Medulla oblongata (tissue), 1 donor: Measurements from ENCODE around the gene SLC4A1AP.
"Not testable (repeated sequence)": the region's sequence is repeated elsewhere in the genome, so short reads cannot be mapped to it uniquely, and the experiment has no call there.

Experiments used
- DNase-seq: peaks from one replicate; pipeline ENCODE4 v3.0.0-alpha.2; 2015; ENCODE audit errors: extremely low spot score

Gene SLC4A1AP

DNA sequence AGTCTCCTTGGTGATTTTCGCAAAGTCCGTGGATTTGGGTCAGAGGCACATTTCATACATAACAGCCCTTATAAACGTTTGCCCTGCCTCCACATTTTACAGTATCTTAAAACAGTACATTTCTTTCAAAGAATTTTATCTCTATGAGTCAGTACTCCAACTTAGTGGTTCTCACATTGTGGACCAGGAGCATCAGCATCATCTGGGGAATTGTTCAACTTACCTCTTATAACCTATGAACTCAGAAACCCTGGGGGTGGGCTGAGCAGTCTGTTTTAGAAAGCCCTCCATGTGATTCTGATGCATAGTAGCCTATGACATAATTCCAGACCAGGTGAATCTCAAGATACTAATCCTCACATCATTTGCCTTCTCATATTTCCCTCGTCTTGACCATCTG, 12.6 kb upstream of the SLC4A1AP start:
- no peak for DNase-seq

DNA sequence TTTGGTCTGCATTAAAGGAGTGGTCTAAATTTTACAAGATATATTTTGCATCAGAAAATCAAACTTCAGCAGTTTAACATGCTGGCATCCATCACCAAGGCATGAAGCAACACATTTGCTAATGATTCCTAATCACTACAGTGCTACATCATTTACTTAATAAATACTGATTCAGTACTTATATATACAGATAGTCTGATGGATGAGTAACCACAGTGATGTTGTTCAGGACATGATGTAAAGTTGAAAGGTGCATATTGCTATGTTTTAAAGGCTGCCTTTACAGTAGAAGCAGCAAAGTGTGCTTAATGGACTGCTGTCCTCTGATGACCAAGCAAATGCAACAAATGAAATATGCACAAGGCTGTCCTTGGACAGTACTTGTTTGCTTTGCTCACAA, 11.3 kb upstream of the SLC4A1AP start:
- DNase-seq, result no peak

DNA sequence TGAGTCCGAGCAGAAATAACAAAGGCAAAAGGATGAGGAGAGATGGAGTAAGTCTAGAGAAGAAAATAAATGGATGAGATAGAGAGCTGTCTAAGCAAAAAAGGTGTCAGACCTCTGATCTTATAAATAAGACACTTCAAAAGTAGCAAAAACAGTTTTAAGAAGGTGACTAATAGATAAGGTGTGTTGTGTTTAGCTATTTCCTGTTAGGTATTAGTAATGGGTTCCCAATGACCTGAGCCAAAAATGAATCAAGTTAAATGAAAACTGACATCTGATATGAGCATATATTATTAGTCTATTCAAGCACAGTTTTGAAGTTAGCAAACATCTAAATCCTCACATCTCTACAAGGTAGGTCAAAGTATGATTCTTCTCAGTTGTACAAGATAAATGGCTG, 10.9 kb upstream of the SLC4A1AP start:
- DNase-seq, result no peak

DNA sequence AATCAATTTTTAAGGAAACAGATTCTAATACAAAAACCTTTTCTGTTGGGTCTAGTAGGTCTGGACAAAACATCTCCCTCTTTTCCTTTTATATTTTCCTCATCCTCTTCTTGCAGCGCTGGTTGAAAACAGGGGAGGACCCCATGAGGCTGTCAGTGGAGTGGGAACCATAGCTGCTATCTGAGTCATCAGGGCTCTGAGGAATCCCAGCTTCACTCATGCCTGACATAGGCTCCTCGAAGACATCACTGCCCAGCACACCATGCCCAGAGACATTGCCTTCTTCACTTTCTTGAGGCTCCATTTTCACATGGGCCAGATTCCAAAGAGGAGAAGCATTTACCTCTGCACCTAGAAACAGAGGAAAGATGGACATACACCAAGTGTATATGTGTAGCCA, 10.3 kb upstream of the SLC4A1AP start:
- DNase-seq, result no peak

DNA sequence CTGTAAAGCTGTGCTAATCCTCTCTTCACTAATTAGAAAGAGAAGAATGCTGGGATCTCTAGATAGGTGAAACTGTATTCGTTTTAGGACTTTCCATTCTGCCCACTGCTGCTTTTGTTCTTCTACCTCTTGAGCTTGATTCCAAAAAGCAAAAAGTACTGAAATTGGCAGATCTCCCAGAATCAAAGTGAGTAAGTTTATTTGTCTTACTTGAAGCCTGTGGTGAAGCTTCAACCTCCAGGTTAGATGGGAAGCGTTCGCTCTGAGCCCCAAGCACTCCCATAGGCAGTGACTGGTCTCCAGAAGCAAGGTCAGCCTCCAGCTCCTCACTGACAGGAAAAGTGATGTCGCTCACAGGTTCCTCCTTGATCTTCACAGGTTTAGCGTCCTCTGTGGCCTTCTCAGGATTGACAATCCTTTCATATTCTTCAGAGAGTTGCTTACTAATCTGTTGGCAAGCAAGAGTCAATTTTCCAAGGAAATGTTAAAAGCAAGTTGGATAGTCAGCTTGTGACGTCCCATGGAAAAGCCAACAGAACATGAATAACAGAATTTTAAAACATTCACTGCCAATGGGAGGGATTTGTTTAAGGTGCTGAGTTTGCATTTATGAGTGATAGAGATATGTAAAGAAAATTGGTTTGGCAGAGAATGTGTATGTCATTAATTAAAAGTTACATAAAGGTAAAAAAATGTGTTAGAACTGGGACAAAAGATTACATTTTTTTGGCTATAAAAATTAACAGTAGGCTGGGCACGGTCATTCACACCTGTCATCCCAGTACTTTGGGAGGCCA, 8.3 kb upstream of the SLC4A1AP start:
- DNase-seq, result no peak

DNA sequence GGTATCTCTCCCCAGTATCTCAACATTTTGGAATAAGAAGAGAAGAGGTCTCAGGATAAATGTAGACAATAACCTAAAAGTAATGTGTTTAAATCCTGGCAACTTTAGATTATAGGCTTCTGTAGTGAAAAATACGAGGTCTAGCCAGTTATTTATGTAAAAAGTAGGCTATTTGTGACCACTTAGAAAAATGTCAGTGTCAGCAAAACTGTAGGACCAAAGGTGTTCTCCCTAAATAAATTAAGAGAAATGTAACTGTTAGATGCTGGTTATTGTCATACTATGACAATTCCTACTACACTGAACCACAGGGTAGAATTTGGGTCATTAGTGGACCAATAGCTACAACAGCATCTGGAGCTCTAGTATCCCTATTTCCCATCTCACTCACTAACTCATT, 2.3 kb upstream of the SLC4A1AP start:
- DNase-seq, result no peak

DNA sequence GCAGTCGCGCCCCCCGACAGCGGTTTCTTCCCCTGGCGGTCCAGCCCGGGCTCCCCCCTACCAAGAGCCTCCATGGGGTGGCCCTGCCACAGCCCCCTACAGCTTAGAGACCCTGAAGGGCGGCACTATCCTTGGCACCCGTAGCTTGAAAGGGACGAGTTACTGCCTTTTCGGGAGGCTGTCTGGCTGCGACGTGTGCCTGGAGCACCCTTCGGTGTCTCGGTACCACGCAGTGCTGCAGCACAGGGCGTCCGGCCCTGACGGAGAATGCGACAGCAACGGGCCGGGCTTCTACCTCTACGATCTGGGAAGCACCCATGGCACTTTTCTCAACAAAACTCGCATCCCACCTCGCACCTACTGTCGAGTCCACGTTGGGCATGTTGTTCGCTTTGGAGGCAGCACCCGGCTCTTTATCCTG, 475 bp downstream of the SLC4A1AP start:
- no peak for DNase-seq

DNA sequence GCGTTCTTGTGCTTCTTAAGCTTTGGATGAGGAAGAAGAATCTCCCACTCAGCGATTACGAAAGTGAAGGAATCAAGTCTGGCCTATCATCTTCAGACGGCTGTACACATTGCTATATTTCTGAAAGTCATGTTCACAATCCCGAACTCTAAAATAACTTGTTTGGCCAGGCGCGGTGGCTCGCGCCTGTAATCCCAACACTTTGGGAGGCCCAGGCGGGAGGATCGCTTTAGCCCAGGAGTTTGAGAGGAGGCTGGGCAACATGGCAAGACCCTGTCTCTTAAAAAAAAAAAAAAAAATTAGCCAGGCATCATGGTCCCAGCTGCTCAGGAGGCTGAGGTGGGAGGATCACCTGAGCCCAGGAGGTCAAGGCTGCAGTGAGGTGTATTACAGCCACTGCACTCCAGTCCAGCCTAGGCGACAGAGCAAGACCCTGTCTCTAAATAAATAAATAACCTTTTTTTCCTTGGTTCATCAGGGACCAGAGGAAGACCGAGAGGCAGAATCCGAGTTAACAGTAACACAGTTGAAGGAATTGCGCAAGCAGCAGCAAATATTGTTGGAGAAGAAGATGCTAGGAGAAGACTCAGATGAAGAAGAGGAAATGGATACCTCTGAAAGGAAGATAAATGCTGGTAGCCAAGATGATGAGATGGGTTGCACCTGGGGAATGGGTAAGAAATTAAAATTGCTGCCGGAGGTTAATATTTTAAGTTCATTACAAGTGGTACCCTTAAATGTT, 1.1 kb downstream of the SLC4A1AP start:
- DNase-seq, result no peak

DNA sequence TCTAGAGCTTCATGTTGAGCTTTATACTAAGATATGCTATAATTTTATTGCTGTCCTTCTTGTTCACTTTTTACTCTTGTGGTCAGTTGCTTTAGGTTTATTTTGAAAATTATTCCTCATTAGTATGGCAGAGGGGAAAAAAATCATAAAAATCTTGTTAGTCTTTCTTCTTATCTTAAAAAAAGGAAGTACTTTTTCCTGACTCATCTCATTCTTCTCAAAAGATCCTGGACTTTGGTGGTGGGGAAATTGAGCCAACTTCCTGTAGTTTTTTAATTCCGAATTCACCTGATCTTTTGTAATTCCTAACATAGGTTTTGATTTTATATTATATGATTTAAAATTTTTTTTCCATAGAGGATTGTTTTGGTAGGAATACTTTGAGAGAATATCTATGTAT, 3.8 kb downstream of the SLC4A1AP start:
- DNase-seq, result no peak

DNA sequence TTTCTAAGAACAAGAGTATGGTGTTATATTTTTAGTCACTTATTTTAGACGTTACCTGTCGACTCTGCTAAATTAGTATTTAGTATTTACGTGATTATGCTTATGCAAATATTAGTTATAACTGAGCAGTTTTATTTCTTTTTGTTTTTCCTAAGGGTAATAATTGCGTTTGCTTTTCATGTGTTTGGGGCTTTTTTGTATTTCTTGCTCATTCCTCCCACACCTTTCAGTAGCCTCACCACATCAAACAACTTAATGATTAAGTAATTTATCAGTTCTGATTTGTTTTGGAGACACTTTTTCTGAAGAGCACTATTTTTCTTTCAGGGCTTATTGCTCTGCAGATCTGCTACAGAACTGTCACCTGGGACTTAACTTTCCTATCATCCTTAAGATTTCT, 7.5 kb downstream of the SLC4A1AP start:
- DNase-seq, result no peak

DNA sequence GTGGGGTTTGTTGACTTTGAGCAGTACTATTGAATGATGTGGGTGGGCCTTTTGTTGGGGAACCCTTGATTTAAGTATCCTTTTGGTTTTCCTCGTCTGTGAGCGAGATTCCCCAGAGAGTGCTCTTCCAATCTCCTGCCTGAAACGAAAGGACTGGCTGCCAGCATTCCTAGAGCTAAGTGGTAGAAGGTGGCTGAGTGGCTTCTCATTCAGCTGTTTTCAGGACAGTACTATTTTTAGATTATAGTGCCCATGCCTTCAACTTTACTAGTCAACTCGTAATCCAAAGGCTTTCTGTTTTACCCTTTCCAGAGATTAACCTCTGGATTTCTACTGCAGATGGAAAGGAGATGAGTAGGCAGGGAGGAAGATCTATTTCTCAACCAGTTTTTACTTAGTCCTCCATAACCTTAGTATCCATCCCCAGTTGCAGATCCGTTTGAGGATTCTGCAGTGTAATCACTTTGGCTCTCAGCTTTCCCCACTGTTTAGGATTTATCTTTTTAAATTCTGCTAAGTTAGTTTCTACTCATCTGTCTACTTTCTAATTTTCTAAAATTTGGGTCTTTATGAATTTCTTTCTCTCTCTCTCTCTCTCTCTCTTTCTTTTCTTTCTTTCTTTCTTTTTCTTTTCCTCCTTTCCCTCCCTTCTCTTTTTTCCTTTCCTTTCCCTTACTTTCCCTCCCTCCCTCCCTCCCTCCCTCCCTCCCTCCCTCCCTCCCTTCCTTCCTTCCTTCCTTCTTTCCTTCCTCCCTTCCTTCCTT, 9.2 kb downstream of the SLC4A1AP start:
- DNase-seq, result no peak

DNA sequence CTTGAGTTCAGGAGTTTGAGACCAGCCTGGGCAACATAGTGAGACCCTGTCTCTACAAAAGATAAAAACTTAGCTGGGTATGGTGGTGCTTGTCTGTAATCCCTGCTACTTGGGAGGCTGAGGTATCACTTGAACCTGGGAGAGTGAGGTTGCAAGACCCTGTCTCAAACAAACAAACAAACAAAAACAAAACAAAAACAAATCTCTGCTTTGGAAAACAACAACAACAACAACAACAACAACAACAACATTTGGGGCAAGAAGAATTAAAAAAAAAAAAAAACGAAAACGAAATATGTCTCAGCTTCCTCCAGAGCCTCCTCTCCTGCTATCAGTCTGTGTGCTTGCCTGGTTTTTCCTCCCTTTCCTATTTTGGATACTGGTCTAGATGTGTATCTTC, 16.9 kb downstream of the SLC4A1AP start:
- no peak for DNase-seq

DNA sequence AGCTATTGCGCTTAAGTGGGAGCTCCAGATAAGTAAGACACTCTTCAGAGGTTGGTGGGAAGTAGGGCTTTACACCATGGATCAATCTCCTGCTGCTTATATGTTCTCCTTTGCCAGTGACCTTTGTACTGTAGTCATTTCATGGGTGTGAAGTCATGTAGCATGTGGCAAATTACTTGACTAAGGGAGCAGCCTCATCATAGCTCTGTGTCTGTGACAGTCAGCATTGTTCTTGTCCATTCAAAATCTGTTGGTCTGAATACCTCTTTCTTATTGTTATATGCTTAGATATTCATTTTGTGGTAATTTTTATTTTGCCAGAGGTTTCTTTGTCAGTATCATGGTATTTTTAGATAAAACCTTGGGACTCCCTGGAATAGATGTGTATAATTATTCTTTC, 18.2 kb downstream of the SLC4A1AP start:
- DNase-seq, result no peak

DNA sequence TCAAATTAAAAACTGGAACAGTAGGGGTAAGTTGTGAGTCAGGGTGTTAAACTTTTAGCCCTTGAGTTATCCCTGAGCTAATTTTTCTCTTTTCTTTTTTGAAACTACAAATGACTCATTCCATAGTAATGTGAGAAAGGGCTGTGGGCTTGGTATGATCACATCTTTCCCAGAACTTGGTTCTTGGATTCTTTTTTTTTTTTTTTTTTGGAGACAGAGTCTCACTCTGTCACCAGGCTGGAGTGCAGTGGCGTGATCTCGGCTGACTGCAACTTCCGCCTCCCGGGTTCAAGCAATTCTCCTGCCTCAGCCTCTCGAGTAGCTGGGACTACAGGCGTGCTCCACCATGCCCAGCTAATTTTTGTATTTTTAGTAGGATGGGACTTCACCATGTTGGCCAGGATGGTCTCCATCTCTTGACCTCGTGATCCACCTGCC, 18.7 kb downstream of the SLC4A1AP start:
- not testable (repeated sequence) for DNase-seq

DNA sequence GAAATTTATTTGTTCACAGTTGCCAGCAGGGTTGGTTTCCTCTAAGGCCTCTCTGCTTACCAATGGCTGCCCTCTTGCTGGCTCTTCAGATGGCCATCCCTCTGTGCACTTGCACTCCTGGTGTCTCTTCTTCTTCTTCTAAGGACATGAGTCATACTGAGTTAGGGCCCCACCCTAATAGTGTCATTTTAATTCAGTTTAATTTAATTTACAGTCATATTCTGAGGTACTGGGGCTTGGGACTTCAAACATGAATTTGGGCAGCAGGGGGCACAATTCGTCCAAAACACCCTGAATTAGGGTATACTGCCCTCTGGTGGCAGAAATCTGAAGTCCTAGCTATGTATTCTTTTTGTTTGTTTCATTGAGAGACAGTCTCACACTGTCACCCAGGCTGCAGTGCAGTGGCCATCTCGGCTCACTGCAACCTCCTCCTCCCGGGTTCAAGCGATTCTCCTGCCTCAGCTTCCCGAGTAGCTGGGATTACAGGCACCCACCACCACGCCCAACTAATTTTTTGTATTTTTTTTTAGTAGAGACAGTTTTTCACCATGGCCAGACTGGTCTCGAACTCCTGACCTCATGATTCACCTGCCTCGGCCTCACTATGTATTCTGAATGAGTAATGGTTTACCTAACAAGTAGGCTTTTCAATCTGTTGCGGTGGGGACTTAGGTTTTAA, 19.8 kb downstream of the SLC4A1AP start:
- peak; percentile 94 for DNase-seq

DNA sequence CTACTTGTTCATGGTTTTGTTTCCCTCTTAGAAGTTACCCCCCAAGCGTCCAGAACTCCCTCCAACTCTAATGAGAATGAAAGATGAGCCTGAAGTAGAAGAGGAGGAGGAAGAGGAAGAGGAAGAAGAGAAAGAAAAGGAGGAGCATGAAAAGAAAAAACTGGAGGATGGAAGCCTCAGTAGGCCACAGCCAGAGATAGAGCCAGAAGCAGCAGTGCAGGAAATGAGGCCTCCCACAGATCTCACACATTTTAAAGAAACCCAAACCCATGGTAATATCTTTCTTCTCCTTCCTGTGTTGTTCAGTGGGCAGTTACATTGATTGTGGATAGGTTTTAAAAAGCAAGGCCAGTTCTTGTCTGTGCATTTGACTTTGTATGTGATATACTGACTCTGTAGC, 21.3 kb downstream of the SLC4A1AP start:
- not testable (repeated sequence) for DNase-seq

DNA sequence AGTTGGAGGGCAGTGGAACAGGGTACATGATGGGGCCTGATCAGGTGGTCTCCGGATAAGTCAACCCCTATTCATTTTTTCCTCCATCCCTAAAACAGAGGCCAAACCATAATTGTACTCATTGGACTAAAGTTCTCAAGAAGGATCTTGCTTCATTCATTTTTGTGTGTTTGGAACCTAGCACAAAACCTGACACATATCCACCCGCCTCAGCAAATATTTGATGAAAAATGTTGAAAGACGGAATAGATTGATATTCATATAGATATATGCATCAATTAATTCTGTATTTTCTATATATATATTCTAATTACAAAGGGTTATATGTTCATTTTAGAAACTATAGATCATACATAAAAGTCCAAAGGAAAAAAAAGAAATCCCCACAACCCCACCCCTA, 21.9 kb downstream of the SLC4A1AP start:
- no peak for DNase-seq

DNA sequence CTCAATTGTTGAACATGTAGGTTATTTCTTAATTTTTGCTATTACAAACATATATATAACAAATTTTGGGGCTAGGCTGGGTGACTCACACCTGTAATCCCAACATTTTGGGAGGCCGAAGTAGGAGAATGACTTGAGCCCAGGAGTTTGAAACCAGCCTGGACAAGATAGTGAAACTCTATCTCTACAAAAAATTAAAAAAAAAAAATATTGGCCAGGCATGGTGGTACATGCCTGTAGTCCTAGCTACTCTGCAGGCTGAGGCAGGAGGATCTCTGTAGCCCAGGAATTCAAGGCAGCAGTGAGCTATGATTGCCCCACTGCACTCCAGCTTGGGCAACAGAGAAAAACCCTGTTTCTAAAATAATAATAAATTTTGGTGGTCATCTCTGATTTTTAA, 23.5 kb downstream of the SLC4A1AP start:
- DNase-seq, result no peak

DNA sequence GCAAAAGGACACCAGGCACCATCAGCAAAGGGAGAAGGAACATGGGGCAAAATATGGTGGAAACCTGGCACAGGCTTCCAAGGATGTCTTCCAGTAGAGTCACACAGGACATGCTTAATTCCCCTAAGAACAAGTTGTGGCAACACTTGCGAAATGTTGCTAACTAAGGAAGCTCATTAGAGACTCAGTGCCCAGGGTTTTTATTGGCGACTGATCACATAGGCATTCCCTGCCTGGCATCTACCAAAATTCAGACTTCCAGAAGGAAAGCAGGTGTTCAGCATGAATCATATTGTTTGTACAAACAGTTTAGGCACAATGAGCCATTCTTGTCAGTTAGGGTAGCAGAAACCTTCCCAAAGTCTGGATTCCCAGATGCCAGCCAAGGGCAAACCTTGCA, 25.7 kb downstream of the SLC4A1AP start:
- no peak for DNase-seq

DNA sequence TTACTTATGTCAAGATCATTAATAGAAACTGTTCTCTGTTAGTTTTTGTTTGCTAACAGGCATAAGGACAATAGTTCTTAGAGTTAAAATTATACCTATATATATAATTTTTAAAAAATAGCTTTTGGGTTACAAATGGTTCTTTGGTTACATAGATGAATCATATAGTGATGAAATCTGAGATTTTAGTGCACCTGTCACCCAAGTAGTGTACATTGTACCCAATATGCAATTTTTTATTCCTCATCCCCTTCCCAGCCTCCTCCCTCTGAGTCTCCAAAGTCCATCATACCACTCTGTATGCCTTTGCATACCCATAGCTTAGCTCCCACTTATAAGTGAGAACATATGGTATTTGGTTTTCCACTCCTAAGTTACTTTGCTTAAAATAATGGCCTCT, 26.4 kb downstream of the SLC4A1AP start:
- DNase-seq, result no peak

DNA sequence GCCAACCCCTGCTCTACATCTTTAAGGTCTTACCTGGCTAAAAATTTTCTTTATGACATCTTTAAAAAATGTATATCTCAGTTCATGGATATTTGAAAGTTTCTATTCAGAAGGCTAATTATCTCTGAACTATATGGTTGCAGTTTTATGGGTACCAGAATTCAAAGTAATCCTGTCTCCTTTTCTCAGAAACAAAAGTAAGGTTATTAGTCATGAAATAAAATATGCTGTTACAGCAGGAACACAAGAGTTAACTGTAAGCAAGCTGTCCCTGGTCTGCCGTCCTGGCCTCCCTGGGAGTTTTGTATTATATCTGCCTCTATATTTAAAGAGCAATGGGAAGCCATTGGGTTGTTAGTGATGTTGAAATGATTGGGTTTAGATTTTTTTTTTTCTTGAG, 34.0 kb downstream of the SLC4A1AP start:
- no peak for DNase-seq

DNA sequence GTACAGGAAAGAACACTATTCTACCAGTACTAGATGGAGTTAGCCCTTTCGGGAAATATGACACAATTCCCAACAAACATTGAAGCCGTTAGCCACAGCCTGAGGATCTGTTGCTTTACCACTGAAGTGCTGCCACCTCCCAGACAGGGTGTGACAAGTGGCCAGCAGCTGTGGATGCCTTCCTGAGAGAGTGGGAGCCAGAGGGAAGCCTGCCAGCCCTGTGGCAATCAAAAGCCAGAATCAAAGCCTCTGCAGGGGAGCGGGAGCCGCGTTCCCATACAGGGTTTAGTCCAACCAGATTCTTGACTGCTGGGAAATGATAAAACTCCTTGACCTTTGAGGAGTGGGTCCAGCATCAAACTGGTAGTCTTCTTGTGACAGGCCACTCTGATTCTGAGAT, 38.0 kb downstream of the SLC4A1AP start:
- no peak for DNase-seq
